Measurements from ENCODE around the gene IRX6.

IRX6 gene

DNA sequence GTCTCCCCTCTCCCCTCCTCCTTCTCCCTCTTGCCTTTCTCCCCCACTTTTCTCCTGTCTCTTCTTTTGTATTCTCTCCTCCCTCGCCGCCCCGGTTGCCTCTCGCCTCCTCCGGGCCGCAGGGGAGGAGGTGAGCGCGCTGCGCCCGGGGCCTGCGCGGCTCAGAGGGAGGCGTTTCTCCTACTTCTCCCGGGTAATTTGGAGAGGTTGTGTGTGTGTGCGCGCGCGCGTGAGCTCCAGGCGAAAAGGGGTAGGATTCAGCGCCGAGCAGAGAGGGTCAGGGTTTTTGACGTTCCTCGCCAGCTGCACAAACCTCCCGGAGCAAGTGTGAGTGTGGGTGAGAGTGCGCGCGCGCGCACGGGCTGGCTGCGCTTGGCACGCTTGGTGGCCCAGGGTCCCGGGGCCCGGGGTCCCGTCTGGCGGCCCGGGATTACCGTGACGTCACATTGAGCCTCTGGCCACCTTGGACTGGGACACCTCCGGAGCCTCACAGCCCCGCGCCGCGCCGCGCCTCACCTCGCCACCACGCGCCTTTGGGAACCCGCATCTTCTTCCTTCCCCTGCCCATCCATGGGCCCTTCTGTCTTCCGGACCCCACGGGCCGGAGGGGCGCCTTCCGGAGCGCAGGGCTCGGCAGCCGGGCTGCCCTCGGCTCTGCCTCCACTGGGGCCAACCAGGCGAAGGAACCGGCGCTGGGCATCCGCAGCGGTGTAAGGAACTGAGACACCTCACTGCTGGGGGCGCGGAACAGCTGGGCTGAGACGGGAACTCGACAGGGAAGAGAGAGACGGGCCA lies 479 bp downstream of the IRX6 start:
- DNase-seq, result no peak

DNA sequence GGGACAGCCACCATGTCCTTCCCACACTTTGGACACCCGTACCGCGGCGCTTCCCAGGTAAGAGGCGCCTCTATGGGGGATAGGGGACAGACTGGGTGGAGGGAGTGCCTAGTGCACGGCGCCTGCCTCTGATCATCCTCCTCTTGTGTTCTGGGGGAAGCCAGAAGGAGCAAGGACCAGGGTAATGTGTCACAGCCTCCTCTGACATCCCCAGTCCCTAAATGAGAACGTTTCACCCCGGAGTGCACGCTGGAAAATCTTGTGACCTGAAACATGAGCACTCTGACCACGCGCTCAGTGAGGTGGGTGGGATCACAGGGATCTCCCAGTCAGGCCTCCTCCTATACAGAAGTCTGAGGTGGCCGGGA lies 1.1 kb downstream of the IRX6 start:
- DNase-seq, result no peak

DNA sequence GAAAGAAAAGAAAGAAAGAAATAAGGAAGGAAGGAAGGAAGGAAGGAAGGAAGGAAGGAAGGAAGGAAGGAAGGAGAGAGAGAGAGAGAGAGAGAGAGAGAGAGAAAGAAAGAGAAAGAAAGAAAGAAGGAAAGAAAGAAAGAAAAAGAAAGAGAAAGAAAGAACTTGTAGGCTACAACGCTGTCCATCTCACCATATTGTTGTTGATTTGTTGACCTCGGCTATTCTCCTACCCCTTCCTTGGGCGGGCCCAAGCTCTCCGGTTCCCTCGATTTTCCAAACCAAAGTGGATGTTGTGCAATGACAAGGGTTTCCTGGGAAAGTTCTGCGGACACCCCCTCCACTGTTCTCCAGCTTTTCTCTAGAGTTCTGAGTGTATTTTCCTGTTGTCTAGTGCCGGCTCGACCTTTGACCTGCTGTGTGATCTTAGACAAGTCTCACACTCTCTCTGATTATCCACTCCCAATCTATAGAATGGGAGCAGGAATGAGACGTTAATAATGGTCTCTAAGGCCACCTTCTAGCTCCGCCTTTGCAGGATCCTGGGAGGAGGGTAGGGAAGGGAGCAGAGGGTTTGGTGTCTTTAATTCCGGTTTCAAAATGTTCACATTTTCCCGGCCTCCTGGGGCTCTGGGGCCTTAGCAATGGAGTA lies 1.6 kb downstream of the IRX6 start:
- DNase-seq, result no peak

DNA sequence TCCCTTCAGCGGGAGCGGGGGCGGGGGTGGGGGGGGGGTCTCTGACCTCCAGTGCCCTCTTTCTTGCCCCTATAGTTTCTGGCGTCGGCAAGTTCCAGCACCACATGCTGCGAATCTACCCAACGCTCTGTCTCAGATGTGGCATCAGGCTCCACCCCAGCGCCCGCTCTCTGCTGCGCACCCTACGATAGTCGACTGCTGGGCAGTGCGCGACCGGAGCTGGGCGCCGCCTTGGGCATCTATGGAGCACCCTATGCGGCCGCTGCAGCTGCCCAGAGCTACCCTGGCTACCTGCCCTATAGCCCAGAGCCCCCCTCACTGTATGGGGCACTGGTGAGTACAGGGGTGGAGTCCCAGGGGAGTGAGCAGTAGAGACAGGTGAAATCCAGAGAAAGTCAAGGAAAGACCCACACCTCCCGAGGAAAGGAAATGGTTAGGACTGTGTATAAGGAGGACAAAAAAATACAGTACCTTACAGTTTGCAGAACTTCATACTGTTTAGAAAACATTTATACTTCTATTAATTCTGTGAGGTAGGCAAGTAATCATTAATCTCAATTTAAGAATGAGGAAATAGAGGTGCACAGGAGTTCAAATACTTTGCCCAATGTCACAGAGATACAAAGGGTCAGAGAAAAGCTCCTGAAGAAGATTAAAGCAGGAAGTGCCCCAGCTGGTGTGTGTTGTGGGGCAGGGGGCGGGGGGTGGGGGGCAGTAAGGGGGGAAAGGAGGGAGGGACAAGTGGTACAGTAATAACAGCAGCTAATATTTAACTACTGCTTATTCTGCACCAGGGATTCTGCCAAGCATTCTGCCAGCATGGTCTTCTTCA lies 2.5 kb downstream of the IRX6 start:
- no peak for DNase-seq

DNA sequence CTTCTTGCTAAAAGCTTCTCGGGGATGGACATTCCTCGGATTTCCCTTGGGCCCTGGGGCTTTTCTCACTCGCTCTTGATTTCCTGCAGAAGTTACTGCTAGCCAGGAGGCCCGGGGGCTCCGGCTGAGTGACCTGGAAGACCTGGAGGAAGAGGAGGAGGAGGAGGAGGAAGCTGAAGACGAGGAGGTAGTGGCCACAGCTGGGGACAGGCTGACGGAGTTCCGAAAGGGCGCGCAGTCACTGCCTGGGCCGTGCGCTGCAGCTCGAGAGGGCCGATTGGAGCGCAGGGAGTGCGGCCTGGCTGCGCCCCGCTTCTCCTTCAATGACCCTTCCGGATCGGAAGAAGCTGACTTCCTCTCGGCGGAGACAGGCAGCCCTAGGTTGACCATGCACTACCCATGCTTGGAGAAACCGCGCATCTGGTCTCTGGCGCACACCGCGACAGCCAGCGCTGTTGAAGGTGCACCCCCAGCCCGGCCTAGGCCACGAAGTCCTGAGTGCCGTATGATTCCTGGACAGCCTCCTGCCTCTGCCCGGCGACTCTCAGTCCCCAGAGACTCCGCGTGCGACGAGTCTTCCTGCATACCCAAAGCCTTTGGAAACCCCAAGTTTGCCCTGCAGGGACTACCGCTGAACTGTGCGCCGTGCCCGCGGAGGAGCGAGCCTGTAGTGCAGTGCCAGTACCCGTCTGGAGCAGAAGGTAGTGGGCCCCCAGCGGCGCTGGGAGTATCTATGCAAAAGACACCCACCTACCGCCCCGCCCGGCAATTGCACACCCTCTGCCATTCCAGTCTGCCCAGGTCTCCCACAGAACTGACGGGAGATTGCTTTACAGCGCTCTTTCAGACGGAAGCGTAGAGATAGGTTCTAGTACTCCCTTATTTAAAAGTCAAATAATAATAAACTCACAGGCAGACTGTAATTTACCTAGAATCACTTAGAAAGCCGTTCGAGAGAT lies 4.9 kb downstream of the IRX6 start:
- no peak for DNase-seq

DNA sequence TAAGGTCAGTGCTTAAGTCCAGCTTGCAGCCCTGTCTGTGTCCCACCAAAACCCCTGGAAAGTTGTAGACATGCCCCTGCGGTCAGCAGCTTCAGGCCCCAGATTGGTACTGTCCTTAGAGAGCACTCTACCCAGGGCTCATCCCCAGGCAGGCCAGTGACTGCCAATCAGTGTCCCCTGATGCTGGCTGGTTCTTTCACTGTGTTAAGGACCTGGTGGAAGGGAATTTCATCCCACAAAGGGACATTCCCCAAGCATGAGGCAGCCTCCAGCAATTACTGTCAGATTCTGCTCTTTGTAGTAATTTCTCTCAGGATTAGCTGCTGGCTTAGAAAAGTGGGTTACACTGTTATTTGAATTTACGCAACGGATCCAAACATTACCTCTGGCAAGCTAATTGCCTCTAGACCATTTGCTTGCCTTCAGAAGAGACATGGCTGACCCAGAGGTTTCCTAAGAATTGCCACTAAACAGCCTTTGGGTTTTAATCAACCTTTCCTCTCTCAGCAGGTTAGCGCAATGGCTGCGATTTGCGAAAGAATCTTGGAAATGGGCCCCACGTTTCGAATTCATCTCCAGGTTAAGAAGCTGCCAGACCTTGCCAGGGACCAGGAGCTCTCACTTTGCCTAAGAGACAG lies 5.9 kb downstream of the IRX6 start:
- DNase-seq, result no peak

DNA sequence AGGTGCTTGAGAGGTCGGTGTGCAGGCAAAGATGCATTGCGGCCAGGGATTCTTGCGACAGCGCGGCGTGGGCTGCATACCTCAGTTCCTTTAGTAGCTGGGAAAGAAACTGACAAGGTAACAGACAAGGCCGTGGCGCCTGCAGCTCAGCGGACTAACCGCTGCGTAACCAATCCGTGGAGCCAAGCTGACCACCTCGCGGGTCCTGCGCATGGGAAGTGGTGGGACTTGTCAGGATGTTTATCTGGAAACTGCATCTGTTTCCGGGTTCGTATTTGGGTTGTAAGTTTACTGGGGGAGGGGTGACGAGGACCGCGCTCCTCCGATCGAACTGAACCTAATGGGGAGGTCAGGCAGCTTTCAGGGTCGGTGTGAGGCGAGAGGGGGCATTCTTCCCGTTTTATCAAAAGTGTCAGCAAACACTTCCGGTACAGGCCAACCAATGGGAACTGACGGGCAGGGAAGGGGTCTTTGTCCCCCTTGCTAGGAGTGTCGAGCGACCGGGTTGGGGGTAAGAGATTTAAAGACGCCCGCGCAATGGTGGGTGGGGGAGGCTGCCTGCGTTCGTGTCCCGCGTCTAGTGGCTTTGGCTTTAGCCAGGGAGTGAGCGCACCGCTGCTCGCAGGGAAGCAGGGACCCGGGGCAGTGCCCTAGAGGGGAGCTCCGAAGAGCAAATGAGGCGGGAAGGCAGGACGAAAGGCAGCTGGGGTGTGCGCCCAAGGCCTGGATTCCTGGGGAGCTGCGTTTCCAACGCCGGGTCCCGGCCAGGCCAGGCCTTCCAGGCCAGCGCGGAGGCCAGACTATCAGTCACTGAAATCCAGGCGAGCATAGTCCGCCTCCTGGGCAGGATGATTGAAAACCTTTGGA lies 7.0 kb downstream of the IRX6 start:
- DNase-seq, result no peak

DNA sequence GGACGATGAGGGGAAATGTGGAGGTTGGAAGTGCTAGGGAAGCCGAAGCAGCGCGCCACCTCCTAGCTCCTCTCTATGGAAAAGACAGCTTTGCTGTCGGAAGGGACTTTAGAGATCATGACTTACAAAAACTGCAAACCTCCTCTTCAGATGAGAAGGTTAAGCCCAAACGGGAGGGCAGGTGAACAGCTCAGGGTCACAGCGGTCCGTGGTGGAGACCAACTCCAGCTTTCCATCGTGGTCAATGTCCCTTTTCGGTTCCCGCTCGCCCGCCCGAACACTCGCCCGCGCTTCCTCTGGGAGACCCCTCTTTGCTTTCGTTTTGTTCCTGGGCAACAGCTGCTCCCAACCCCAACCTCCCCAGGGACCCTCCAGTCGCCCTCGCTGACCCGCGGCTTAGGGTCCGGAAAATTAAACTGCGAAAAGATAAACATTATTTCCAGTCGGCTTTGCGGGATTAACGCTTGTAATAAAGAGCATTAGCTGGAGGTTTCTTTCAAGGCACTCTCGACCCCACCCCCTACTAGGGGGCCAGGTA lies 7.7 kb downstream of the IRX6 start:
- no peak for DNase-seq

DNA sequence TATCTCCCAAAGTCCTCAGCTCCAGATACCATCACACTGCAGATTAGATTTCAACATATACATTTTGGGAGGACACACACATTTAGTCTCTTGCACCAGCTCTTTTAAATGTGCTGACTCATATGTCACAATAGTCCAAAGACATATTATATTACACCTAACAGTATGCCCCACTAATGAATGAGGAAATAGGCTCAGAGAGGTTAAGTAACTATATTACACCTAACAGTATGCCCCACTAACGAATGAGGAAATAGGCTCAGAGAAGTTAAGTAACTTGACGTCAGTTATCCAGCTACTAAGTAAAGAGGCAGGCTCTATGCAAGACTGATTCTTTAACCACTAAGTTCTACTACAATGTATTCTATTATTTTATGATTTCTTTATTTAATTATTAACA lies 9.7 kb downstream of the IRX6 start:
- DNase-seq, result no peak

DNA sequence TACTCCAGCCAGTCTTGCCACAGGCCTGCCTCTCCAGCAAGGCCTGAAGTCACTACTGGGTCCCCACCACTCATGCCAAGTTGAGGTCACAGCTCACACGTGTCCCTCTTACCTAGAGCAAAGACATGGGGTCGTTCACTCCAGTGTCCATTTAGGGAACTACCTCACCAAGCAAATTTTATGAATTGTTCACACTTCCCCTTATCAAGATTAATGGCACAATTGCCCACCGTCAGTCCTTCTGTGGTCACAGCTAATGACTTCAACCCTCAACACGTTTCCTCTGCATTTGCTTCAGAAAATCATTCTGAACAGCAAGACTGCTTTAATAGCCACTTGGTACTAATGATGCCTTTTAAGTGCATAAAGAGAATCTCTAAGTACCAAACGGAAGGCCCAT lies 14.6 kb downstream of the IRX6 start:
- no peak for DNase-seq

DNA sequence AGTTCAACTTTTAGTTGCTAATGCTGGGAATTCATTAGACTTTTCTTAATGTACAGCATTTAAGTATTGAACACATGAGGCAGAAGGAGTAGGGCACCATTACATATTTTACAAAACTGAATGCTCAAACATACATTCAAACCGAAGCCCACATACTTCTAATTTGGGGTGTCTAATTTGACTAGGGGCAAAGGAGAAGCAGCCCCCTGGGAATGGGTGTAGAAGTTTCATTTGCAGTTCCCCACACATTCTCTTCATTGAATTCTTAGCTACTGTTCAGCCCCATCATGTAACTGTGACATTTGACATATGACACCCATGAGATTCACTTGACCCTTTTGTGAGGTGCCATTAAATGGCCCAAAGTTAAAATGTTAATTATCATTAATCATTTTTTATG lies 16.4 kb downstream of the IRX6 start:
- DNase-seq, result no peak

DNA sequence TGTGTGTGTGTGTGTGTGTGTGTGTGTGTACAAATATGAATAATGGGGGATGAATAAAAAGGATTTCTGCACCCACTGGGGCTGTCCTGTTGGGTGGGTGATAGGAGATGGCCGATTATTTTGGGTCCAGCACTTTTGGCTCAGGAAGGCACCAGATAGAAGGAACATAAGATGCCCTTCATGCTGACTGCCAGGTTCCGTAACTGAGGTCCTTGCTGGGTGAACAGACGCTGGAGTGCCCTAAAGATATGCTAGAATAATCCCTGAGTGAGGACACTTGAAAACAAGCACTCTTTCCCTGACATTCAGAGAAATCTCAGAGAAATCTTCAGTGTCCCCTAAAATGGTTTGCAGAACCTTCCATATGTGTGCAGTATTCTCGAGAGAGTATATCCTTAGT lies 17.7 kb downstream of the IRX6 start:
- no peak for DNase-seq

DNA sequence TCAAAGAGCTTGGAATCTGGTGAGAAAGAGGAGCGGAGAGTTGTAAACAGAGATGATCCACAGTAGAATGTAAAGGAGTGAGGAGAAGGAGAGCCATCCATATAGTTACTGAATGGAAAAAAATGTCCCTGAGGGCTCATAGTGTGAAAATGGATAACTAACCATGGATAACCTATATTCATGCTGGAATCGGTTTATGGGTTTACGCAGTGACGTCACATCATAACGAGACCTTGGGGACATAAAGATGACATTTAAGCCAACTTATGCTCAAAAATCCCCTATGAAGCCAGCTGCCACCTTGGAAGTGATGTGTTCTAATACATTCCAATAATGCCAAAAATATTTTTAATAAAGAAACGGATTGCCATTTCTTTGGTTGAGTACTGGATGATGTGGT lies 22.5 kb downstream of the IRX6 start:
- no peak for DNase-seq

DNA sequence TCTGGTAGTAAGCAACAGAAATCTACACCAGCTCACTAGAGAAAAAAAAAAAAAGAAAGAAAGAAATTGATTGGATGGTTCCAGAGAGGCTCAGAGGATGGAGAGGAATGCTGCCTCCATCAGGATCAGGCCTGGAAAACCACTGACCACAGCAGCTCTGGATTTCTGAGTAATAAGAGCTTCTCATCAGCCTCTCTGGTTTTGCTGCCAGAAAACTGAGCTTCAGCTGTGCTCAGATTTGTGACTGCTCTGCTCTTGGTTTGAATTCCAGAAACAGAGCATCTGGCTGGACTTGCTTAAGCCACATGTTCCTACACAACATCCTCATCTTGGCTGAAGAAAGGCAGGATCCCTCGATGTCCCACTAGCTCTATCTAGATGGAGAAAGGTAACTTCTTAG lies 25.9 kb downstream of the IRX6 start:
- no peak for DNase-seq

DNA sequence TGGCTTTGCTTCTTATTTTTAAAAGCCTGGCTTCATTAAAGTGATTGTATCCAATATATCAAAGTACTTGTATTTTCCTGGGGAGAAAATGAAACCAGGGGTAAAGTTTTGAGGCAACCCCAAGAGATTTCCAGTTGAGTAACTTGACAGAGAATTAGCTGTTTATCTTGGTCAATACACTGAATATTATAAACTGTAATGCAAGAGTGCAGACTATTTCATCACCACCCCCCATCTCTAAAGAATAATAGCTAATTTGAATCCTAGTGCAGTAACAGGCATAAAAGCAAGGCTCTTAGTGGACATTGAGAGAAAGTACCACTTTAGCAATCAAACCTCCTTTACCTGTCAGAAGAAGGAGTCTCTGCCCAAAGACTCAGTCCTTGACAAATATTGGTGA lies 27.0 kb downstream of the IRX6 start:
- no peak for DNase-seq

DNA sequence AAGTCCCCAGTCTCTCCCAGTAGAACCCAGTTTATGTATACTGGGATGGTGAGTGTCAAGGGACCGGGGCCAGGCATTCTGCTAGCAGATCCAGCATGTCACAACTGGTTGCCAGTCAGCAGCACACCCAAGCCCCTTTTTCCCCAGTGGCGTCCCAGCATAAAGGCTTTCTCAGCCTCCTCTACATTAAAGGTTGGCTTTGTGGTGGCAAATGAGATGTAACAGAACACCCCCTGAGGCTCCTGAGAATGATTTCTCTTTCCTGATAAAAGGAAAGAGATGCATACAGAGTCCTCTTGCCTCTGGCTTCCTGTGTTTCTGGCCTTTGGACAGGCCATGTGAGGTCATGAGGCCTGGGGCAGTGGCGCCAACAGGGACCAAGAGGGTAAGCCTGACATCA lies 27.9 kb downstream of the IRX6 start:
- no peak for DNase-seq

DNA sequence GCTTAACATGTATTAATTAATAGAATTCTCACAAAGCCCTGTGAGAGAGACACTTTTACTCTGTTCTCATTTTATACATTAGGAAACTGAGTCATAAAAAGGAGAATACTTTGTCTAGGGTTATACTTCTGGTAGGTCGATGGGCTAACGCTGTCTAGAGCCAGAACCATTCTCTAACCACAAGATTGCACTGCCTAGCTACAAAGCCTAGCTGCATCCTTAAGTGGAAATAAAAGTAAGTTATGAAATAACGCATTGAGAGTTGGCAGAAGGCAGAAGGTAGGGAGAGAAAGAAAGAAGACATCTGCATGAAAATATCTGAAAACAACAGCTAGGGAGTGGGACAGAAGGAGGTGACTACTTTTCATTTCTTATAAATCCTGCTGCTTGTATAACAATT lies 33.2 kb downstream of the IRX6 start:
- DNase-seq, result no peak

DNA sequence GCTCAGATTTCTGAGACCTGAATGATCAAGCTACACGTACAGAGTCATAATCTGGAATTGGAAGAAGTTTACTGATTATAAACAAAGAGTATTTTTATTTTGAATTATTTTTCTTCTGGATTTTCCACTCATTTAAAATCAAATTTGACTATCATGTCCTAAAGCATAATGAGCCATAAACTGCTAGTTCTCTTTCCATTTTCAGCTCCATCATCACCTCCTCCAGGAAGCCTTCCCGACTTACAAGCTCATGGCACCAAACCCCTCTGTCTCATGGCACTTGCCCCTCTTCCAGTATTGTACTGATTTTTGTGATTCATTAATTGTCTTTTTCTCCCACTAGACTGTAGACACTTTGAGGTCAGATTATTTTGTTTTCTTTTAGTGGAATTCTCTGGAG lies 35.9 kb downstream of the IRX6 start:
- no peak for DNase-seq

DNA sequence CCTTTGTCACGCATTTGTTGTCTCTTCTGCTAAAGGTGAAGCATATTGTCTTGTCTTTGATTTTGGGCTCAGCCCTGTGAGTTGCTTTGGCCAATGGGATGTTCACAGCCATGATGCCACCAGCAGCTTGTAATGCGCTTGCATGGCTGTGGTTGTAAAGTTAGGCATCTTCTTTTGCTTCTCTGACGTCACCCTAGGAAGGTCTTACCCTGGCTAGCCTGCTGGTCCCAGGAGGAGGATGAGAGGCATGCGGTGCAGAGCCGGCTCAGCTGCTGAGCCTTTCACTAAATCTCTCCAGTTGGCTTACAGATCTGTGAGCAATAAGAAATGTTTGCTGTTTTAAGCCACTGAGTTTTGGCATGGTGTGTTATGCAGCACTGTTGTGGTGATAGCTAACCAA lies 40.8 kb downstream of the IRX6 start:
- no peak for DNase-seq

DNA sequence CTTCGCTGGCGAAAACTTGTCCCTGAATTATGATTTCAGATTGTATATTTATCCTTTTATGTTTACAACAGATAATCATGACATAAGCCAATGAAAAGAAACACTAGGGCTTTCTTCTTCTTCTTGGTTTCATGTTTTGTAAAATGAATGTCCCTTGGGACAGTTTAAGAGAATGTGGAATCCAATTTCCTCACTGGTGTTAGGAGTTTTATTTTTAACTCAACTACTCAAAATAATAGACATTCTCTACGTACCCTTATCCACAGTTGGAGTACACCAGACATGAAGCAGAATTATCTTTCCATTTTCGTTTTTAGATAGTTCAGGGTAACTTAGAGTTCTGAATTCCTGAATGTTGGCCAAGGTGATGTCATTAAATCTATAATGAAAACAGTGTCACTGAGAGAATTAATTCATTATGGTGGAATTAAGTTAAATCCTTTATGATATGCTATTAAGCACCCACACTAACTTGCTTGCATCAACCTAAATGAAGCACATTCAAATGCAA lies 43.4 kb downstream of the IRX6 start:
- DNase-seq, result no peak
